HEK293T (cell line): ENCODE measurements around the gene PCIF1.

ENCODE experiments used
- CTCF ChIA-PET: fragments of 350-600 bp; formaldehyde crosslinking; extraction: SDS; loops from one replicate; lab custom pipeline; 2021; ENCODE audit warnings: antibody characterized with exemption, inconsistent platforms; lab: Yijun Ruan, JAX
- POLR2A ChIA-PET: fragments of 350-600 bp; formaldehyde crosslinking; extraction: SDS; loops from one replicate; lab custom pipeline; 2020; ENCODE audit warnings: antibody characterized with exemption, inconsistent platforms; lab: Yijun Ruan, JAX
- DNase-seq: peaks from one replicate; pipeline ENCODE4 v3.0.0; 2012; ENCODE audit warnings: mixed read lengths; ENCODE audit errors: extremely low spot score
- ARNT ChIP-seq: fragments of 450-650 bp; IDR thresholded peaks from 2 replicates; pipeline ENCODE4 v1.6.1; 2017; ENCODE audit warnings: mild to moderate bottlenecking
- BHLHE40 ChIP-seq: fragments of 450-650 bp; IDR thresholded peaks from 2 replicates; pipeline ENCODE4 v1.6.1; 2016; ENCODE audit warnings: mild to moderate bottlenecking, moderate library complexity, borderline replicate concordance
- CTBP1 ChIP-seq: fragments of 450-650 bp; IDR thresholded peaks from 2 replicates; pipeline ENCODE4 v1.6.1; 2016; ENCODE audit warnings: borderline replicate concordance
- ELF4 ChIP-seq: fragments of 450-650 bp; IDR thresholded peaks from 2 replicates; pipeline ENCODE4 v1.6.1; 2017; ENCODE audit warnings: antibody characterized with exemption
- FOXA1 ChIP-seq: fragments of 450-650 bp; IDR thresholded peaks from 2 replicates; pipeline ENCODE4 v1.6.1; 2016; ENCODE audit warnings: mild to moderate bottlenecking
- FOXK2 ChIP-seq: fragments of 450-650 bp; IDR thresholded peaks from 2 replicates; pipeline ENCODE4 v1.6.1; 2016; ENCODE audit warnings: mild to moderate bottlenecking
- FOXM1 ChIP-seq: fragments of 450-650 bp; IDR thresholded peaks from 2 replicates; pipeline ENCODE4 v1.6.1; 2017; ENCODE audit warnings: mild to moderate bottlenecking, borderline replicate concordance
- HDGF ChIP-seq: fragments of 450-650 bp; IDR thresholded peaks from 2 replicates; pipeline ENCODE4 v1.6.1; 2017; ENCODE audit warnings: antibody characterized with exemption, borderline replicate concordance
- L3MBTL2 ChIP-seq: fragments of 450-650 bp; conservative IDR thresholded peaks from 2 replicates; pipeline ENCODE4 v1.6.1; 2016; ENCODE audit warnings: mild to moderate bottlenecking
- LEF1 ChIP-seq: fragments of 450-650 bp; IDR thresholded peaks from 2 replicates; pipeline ENCODE4 v1.6.1; 2017; ENCODE audit warnings: mild to moderate bottlenecking, borderline replicate concordance
- NFRKB ChIP-seq: fragments of 450-650 bp; IDR thresholded peaks from 2 replicates; pipeline ENCODE4 v1.6.1; 2016; ENCODE audit warnings: mild to moderate bottlenecking, moderate library complexity
- PKNOX1 ChIP-seq: fragments of 450-650 bp; IDR thresholded peaks from 2 replicates; pipeline ENCODE4 v1.6.1; 2016
- SP1 ChIP-seq: fragments of 450-650 bp; IDR thresholded peaks from 2 replicates; pipeline ENCODE4 v1.6.1; 2017
- SUZ12 ChIP-seq: fragments of 450-650 bp; IDR thresholded peaks from 2 replicates; pipeline ENCODE4 v1.6.1; 2016; ENCODE audit warnings: mild to moderate bottlenecking
- TARDBP ChIP-seq: fragments of 450-650 bp; IDR thresholded peaks from 2 replicates; pipeline ENCODE4 v1.6.1; 2016
- ZNF384 ChIP-seq: fragments of 450-650 bp; IDR thresholded peaks from 2 replicates; pipeline ENCODE4 v1.6.1; 2016

PCIF1 gene

GRCh38 chr20:45962031-45962755 is 27.7 kb downstream of the PCIF1 start:
- CTCF ChIA-PET = interaction anchor here (1.2 kb wide), 1 partner anchor 25 kb away, joined by 3 read pairs; no protein-coding TSS in a partner anchor
- POLR2A ChIA-PET = interaction anchor here (1.3 kb wide), 1 partner anchor 13 kb away, joined by 7 read pairs; no protein-coding TSS in a partner anchor

GRCh38 chr20:45963059-45964005 is 28.8 kb downstream of the PCIF1 start:
- ChIA-PET CTCF (interaction anchor here (0.7 kb wide), 1 partner anchor 138 kb away, joined by 3 read pairs; no protein-coding TSS in a partner anchor), POLR2A (interaction anchor here (1.1 kb wide), 1 partner anchor 83 kb away, joined by 3 read pairs; the partner anchor contains the start of gene ZSWIM1)
- no peak for DNase-seq
- no peak for TF ChIP-seq CTBP1

More at GRCh38 chr20:45962031-45962755, 27.7 kb downstream of the PCIF1 start:
- DNase-seq = no peak
- TF ChIP-seq CTBP1 (no peak), HDGF (no peak), L3MBTL2 (no peak), FOXM1 (no peak), LEF1 (no peak), FOXA1 (no peak), ELF4 (no peak), NFRKB (no peak), ZNF384 (no peak), ARNT (no peak), SUZ12 (no peak), FOXK2 (no peak), SP1 (no peak), PKNOX1 (no peak)

DNA sequence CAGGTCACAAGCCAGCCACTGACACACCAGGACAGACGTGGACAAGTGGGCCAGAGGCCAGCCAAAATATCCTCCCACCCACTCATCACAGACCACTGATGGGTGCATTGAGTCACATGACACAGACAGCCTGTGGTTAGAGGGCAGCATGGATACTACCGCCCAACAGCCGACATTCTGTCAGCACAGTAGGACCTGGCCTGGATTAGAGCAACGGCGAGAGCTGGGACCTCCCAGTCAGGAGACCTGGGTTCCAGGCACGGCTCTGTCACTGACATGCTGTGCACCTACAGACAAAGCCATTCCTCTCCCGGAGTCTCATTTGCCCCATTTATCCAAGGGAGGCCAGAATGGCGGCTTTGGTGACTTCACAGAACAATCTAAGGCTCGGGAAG is 29.5 kb downstream of the PCIF1 start:
- DNase-seq = no peak
- ChIA-PET POLR2A (interaction anchor here (1.1 kb wide), 1 partner anchor 83 kb away, joined by 3 read pairs; the partner anchor contains the start of gene ZSWIM1), CTCF (no interaction called here)
- TF ChIP-seq ELF4 (no peak), HDGF (no peak), FOXK2 (no peak), FOXA1 (no peak), PKNOX1 (no peak), CTBP1 (no peak), ZNF384 (no peak), NFRKB (no peak), L3MBTL2 (no peak), BHLHE40 (no peak), SP1 (no peak), ARNT (no peak), LEF1 (no peak), FOXM1 (no peak), SUZ12 (no peak), TARDBP (no peak)

GRCh38 chr20:45965169-45966002 is 30.9 kb downstream of the PCIF1 start:
- no peak for TF ChIP-seq FOXK2
- no peak for TF ChIP-seq PKNOX1
- TF ChIP-seq FOXM1 = no peak
- TF ChIP-seq CTBP1 = no peak
- no peak for TF ChIP-seq ZNF384
- no peak for TF ChIP-seq NFRKB
- TF ChIP-seq ELF4 = no peak
- TF ChIP-seq LEF1 = no peak
- no peak for TF ChIP-seq FOXA1
- no peak for DNase-seq
- ChIA-PET POLR2A (interaction anchor here (1.4 kb wide), 1 partner anchor 17 kb away, joined by 3 read pairs; no protein-coding TSS in a partner anchor), CTCF (interaction anchor here (0.5 kb wide), 1 partner anchor 373 kb away, joined by 5 read pairs; no protein-coding TSS in a partner anchor)

DNA sequence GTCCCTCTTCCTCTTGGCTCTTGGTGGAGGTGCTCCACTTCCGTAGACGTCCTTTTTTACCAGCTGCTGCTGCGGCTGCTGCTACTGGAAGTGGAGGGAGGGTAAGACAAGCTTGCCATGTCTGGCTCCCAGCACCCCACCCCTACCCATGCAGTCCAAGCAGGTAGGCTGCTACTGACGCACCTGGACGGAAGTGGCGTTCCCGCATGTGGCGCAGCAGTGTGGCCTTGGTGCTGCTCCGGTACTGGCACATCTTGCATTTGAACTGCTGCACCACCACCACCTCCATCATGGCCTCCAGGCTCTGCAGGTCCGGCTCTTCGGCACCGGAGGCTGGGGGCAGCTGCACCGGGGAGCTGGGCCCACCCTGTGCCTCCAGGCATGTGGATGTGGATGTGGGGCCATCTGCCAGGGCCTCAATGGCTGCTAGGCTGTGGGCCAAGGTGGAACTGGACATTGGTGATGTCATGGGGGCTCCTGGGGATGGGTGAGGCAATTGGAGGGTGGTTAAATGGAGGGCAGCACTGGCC is 33.1 kb downstream of the PCIF1 start:
- TF ChIP-seq FOXK2 = no peak
- TF ChIP-seq BHLHE40 = no peak
- no peak for TF ChIP-seq SP1
- POLR2A ChIA-PET = no interaction called here
- DNase-seq = no peak
- CTCF ChIA-PET = interaction anchor here (1.7 kb wide), 1 partner anchor 11 kb away, joined by 6 read pairs; no protein-coding TSS in a partner anchor
